HG02885 (cell line): Measurements from ENCODE around the gene LUC7L2.
A peak's percentile ranks its signal among the peaks of the same experiment; 100 is the strongest.
"Not testable (repeated sequence)": the region's sequence is repeated elsewhere in the genome, so short reads cannot be mapped to it uniquely, and the experiment has no call there.

Source experiments
- ATAC-seq: cut with Tn5 transposase; IDR thresholded peaks from one replicate; pipeline ENCODE4 v1.9.1; 2021; ENCODE audit warnings: mild to moderate bottlenecking; ENCODE audit not compliant: unreplicated experiment, poor library complexity

LUC7L2 gene

DNA sequence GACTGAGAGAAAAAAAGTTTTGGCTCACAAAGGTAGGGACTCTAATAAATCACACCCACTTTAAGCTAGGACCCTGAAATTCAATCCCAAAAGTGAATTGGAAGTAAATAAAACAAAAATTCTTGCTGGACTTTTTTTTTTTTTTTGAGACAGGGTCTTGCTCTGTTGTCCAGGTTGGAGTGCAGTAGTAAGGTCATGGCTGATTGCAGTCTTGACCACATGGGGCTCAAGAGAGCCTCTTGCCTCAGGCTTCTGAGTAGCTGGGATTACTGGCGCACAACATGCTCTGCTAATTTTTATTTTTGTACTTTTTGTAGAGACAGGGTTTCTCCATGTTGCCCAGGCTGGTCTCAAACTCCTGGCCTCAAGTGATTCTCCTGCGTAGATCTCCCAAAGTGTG is 5.0 kb upstream of the LUC7L2 start:
- ATAC-seq: no peak

DNA sequence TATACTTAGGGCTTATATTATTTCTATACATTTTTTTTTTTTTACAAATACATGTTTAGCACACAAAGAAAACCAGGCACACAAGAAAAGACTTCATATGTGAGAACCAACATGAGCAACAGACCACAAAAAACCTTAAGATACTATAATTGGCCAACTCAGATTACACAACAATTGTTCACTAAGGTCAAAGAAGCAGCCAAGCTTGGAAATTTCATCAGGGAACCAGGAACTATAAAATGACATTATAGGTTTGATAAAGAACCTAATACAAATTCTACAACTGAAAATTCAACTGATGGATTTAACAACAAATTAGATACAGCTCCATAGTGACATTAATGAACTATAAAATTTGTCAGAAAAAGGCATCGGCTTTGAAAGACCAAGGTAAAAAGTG is 4.4 kb upstream of the LUC7L2 start:
- no peak for ATAC-seq

DNA sequence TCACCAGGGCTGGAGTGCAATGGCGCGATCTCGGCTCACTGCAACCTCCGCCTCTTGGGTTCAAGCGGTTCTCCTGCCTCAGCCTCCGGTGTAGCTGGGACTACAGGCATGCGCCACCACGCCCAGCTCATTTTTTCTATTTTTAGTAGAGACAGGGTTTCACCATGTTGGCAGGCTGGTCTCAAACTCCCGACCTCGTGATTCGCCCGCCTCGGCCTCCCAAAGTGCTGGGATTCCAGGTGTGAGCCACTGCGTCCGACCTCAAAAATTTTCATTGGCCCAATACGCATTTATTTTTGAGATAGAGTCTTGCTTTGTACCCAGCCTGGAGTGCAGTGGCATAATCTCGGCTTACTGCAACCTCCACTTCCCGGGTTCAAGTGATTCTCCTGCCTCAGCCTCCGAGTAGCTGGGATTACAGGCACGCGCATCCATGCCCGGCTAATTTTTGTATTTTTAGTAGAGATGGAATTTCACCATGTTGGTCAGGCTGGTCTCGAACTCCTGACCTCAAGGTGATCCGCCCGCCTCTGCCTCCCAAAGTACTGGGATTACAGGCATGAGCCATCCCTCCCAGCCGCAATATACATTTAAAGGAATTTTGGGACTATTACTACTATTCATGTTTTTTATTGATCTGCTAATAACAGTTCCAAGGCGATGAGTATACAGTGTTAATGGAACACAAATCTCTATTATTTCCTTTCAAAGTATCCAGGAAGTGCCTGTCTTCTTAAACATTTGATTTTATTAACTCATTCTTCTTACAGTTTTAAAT is 1.8 kb upstream of the LUC7L2 start:
- not testable (repeated sequence) for ATAC-seq

DNA sequence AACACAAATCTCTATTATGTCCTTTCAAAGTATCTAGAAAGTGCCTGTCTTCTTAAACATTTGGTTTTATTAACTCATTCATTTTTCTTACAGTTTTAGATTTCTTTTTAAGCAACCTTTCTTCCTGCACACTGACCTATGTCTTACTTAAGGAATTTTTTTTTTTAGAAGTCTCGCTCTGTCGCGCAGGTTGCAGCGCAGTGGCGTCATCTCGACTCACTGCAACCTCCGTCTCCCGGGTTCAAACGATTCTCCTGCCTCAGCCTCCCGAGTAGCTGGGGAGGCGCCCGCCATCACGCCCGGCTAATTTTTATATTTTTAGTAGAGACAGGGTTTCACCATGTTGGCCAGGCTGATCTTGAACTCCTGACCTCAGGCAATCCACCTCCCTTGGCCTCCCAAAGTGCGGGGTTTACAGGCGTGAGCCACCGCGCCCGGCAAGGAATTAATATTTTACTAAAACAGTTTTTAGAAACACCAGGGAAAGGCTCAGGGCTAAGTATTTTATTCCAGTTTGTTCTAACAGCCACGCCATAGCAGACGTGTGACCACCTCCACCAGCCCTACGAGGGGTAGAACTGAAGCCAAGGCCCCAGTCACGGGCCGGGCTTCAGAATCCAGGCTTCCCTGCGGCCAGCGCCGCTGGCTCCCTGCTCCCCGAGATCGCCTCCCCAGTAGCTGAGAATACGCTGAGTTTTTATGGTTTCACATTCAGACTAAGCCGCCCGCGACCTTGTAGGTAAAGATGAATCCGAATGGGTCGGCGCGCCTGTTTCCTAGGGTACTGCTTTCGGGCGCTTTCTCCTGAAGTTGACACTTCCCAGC is 941 bp upstream of the LUC7L2 start:
- peak; percentile 13 for ATAC-seq

DNA sequence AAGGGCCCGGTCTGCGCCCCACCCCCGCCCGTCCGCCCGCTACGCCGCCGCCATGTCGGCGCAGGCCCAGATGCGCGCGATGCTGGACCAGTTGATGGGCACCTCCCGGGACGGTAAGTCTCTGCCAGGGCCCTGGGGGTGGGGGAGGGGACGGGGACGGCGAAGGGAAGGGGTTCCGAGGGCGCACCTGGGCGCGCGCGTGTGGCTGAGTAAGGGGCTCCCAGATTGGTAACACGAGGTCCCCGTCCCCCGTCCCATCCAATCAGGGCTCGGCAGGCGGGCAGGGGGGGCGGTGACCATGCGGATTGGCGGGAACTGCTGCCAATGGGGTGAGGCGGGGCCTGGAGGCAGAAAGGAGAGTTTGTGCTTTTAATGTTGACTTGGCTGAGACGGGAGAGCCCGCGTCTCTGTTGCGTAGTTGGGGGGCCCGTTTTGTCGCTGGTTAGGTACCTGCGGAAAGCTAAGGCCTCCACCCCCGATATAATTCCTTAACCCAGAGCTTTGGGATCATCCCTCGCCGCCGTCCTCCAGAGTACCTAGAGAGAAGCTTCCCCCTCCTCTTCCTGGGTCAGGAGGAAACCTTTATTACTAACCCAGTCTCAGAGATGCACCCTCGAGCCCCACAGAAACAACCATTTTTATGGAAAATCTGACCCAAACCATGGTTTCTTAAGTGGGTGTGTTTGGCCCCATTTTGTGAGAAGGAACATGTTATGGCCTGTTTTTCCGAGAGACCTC is 685 bp downstream of the LUC7L2 start:
- peak; percentile 76 for ATAC-seq

DNA sequence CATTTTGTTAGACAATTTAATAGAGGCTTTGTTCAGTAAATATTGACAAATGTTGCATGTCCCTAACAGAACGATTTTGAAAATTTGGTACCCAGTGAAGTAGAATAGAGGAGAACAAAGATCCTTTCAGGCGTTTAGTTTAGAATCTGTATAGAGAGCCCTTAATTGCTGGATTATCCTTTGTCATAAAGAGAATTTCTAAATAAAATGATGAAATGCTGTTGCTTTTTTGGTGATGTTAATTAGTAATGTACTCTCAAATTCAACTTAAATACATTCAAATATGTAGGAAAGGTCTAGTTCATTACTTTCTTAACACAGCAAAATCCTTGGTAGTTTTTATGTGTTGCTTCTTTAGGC is 1.2 kb downstream of the LUC7L2 start:
- no peak for ATAC-seq

DNA sequence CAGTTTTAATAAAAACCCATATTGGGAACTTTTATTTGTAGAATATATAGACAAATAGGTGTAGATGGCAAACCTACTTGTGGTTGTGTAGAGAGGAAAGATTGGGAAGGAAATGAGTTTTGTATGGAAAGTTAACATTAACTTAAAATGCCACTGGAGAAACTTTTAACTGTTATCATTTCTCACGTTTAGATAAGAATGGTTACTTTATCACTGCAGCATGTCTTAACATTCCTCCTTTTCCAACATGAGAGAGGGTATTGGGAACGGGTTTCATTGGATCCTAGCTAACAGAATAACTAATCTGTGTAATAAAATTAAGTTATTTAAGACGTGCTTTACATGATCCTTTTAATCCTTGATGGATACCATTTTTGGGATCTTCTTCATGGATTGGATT is 1.8 kb downstream of the LUC7L2 start:
- no peak for ATAC-seq

DNA sequence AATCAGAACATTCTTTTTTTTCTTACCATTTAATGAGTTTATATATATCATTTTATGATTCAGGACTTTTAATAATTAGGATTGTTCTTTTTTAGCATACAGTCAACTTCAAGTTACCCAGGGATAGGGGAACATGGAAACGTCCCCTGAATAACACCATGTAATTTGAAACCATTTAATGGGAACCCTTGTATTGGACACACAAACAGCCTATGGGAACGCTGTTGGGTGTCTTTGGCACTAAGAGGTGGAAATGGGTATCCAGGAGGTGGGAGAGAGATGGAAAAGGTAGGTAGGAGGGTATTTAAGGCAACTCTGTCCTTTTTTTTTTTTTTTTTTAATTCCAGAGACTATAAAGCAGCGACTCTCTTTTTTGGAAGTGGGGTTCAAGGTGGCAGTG is 2.6 kb downstream of the LUC7L2 start:
- no peak for ATAC-seq

DNA sequence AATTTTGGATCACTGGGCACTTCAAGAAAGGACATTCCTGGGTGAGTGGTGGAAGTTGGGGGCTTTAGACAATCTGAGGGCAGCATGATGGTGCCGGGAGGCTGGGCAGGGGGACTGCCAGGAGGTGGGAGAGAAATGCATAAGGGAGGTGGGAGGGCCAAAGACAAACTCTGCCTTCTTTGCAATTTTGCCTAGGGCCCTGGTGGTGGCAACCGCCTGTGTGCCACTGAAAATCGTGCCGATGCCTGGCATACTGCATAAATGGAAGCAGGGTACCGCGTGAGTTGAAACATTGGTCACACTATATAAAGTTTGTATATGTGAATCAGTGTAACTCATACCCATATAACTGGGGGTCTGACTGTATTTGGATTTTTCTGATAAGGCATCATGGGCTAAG is 3.3 kb downstream of the LUC7L2 start:
- ATAC-seq: no peak

DNA sequence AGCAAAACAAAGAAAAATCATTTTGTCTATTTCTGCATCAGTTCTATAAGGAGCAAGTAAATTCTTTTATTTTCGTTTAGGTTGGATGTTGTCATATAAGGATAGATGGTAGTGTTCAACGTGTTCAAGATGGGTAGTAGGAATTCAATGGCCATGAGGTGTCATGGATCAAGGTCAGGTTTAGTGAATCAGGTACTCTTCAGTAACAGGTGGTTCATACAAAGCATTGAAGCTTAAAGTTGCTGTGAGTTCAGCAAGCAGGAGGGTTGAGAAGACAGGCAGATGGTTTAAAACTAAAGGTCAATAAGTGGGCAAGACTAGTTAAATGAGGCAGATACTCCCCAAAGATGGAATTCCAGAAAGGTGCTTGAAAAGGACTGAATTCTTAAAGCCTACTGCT is 5.6 kb downstream of the LUC7L2 start:
- ATAC-seq: no peak

DNA sequence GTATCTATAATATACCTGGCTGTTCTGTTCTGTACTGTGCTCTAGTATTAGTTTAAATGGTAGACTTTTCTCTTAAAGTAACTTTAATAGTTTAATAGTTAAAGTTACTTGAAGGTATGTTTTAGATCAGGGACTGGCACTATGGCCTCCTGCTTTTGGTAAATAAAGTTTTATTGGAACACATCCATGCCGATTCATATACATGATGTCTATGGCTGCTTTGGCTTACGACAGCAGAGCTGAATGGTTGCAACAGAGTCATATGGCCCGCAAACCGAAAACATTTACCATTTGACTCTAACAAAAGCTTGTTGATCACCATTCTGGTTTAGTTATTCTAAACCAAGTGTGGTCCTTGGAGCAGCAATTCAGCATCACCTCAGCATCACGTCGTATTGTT is 6.7 kb downstream of the LUC7L2 start:
- no peak for ATAC-seq

DNA sequence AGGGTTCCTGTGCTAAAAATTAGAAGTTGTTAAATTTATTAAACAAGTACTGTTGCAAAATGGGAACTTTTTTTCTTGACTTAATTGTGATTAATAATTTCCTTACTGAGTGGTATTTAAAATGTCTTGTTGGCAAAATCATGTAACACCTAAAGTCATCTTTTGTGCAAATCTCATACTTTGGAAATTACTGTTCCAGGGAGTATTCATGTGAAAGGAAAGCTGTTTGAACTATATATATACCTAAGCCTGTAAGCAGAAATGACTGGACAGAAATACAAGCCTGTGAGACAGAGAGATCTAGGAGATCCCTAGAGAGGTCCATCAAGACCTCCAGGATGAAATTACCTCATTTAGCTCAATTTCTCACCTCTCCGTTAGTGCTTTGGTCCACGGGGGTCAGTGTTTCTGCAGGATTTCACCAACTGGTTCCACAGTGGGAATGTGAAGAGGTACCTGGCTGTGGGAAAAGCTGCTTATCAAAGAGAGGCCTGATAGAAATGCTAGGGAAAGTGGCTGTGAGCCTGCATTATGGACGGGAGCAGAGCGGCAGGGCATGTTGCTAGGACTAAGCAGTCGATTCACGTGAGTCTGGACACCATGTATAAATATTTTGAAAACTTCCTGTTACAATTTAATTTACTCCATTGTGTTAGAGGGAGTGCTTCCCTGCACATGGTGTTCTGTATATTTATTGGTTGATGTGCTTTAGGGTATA is 7.9 kb downstream of the LUC7L2 start:
- no peak for ATAC-seq

DNA sequence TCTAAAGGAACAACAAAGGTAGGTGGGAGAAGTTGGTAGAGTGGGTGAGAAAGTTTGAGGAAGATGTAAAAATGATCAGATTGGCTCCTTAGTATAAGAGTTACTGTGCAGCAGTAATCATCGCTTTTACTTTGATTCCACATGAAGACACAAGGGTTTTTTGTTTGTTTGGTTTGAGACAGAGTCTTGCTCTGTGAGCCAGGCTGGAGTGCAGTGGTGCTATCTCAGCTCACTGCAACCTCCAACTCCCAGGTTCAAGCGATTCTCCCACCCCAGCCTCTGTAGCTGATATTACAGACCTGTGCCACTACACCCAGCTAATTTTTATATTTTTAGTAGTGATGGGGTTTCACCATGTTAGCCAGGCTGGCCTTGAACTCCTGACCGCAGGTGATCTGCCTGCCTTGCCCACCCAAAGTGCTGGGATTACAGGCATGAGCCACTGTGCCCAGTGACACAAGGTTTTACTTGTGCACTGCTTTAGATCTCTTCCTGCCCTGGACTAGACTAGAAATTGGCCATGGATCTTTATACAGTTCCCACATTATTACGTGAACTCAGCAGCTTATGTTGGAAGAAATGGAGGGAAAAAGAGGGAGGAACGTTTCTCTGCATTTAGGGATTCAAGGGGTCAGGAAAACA is 10.7 kb downstream of the LUC7L2 start:
- ATAC-seq: no peak

DNA sequence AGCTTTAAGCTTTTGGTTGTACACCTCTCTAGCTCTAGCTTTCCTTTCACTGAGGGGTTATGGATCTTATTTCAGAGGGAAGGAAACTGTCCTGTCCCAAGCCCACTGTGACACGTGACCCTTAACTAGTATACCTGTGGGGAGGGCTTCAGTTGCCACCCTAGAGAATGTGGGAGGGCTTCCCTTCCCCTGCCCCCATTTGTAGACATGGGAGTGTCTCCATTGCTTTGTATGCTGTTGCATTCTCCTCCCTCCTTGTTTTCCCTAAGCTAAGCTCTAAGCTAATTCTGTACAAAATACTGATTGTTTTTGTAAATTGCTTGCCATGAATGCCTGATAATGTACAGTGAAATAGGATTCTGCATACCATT is 11.2 kb downstream of the LUC7L2 start:
- no peak for ATAC-seq

DNA sequence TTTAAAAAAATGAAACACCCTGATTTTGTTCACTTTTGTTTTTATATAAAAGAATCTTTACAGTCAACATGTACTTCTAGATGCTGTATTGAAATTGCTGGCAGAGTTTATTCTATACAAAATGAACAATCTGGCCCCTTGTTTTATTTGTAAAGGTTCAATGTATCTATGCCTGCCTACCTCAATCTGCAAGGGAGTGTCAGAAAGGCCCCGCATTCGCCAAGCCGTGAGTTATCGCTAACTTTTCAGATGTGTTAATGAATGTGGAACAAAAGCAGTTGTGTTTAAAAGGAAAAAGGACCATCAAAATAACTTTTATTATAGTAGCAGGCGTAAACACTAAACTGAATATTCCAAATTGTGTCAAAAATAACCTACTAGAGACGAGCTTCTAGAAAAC is 14.6 kb downstream of the LUC7L2 start:
- no peak for ATAC-seq

DNA sequence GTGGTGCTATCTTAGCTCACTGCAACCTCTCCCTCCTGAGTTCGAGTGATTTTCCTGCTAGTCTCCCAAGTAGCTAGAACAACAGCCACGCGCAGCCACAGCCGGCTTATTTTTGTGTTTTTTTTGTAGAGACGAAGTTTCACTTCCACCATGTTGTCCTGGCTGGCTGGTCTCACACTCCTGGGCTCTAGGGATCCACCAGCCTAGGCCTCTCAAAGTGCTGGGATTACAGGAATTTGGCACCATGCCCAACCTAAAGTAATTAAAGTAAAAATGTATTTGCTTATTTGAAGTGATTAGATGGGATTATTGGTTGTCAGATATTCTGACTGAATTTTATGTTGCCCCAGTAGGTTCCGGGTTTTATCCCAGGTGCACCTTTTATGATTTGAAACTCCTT is 22.7 kb downstream of the LUC7L2 start:
- no peak for ATAC-seq

DNA sequence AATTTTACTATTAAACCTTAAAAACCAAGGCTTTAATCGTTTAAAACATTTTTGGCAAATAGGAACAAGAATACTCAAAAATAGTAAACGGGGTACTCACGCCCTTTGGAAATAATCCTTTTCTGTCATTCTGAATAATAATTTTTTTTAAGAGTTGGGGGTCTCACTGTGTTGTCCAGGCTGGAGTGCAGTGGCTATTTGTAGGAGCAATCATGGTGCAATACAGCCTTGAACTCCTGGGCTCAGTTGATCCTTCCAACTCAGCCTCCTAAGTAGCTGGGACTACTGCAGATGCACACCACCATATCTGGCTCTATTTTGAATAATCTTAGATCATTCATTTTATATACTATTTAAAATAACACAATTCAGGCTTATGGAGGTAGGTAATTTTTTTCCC is 24.9 kb downstream of the LUC7L2 start:
- ATAC-seq: no peak

DNA sequence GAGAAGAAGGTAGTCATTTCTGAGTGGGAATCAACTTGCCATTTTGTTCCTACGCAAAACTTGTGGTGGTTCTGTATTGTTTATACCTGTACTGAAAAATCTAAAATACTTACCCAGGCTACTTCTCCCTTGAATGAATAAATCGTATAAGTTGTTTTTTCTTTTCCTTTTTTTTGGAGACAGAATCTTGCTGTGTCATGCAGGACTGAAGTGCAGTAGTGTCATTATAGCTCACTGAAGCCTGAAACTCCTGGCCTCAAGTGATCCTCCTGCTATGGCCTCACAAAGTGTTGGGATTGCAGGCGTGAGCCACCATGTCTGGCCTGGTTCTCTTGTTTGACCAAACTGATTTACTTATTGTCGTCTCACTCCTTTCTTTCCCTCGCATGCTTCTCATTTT is 27.9 kb downstream of the LUC7L2 start:
- no peak for ATAC-seq

DNA sequence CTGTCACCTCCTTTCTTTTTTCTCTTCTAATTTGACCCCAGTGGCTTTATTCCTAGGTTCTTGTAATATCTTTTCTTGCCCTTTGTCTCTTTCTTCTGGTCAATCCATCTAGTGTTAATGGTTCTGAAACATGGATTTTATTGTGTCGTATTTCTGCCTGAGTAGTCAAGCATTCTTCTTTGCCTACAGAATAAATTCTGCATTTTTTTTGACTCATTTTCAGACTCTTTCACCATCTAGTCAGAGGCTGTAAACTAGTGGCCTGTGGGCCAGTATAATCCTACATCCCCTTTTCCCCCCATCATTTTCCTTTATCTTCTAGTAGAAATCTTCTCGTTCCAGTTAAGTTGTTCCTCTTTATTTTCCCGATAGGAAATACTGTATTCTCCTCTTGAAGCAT is 29.4 kb downstream of the LUC7L2 start:
- no peak for ATAC-seq

DNA sequence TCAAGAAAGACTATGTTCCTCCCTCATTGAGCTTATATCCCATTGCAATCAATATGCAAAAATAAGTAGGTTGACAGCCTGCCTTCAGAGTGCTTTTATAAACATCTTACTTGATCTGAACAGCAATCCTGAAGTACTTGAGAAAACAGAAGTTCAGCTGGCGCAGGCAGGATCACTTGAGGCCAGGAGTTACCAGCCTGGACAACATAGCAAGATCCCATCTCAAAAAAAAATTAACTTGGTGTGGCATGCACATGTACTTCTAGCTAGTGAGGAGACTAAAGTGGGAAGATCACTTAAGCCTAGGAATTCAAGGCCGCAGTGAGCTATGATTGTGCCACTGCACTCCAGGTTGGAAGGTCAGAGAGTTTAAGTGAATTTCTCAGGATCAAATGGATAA is 30.1 kb downstream of the LUC7L2 start:
- ATAC-seq: no peak
